K562 (cell line): ENCODE data around the gene GPR37L1. TPM values are rescaled to one million over a fixed set of nuclear protein-coding genes. Genes with fewer than 3 reads are reported as not detected.

Source experiments
- BRF1 ChIP-seq: IDR thresholded peaks from 3 replicates; pipeline ENCODE4 v1.6.1; 2011; ENCODE audit warnings: borderline replicate concordance, mild to moderate bottlenecking; ENCODE audit not compliant: insufficient read length; ENCODE audit errors: extremely low read depth
- ESRRA ChIP-seq: fragments of 450-650 bp; IDR thresholded peaks from 2 replicates; pipeline ENCODE4 v1.6.1; 2014; ENCODE audit warnings: low read depth, mild to moderate bottlenecking, moderate library complexity, borderline replicate concordance
- MNT ChIP-seq, 2 experiments: fragments of 450-650 bp; conservative IDR thresholded peaks; 2 replicates each; pipeline ENCODE4 v1.6.1; 2017; ENCODE audit warnings: mild to moderate bottlenecking in 2 of 2, moderate library complexity in 2 of 2
- PML ChIP-seq: IDR thresholded peaks from 2 replicates; pipeline ENCODE4 v1.6.1; 2012; ENCODE audit warnings: low read length, inconsistent platforms
- RBFOX2 ChIP-seq: fragments of 200-400 bp; formaldehyde crosslinking; IDR thresholded peaks from 2 replicates; pipeline ENCODE4 v1.6.1; 2017; ENCODE audit warnings: low read depth, mild to moderate bottlenecking, low read length, moderate library complexity
- RNF2 ChIP-seq: sonication (generic); IDR thresholded peaks from 2 replicates; pipeline ENCODE4 v1.6.1; 2016
- RREB1 ChIP-seq: fragments of 250-450 bp; sonication (Bioruptor Pico); IDR thresholded peaks from 2 replicates; pipeline ENCODE4 v1.4.0; 2020
- ZBTB9 ChIP-seq: fragments of 450-650 bp; formaldehyde crosslinking; IDR thresholded peaks from 2 replicates; pipeline ENCODE4 v1.4.0; 2020; ENCODE audit warnings: mild to moderate bottlenecking, moderate library complexity
- ZNF175 ChIP-seq: fragments of 200-800 bp; sonication (Bioruptor generic); IDR thresholded peaks from 2 replicates; pipeline ENCODE4 v1.6.1; 2016; ENCODE audit warnings: low read depth, mild to moderate bottlenecking, missing genetic modification characterization, missing compliant biosample characterization
- ZNF212 ChIP-seq: fragments of 450-650 bp; formaldehyde crosslinking; IDR thresholded peaks from 2 replicates; pipeline ENCODE4 v1.4.0; 2020; ENCODE audit warnings: mild to moderate bottlenecking
- ZNF408 ChIP-seq: fragments of 250-450 bp; sonication (Bioruptor Pico); IDR thresholded peaks from 2 replicates; pipeline ENCODE4 v1.4.0; 2020; ENCODE audit warnings: low read depth, mild to moderate bottlenecking, moderate library complexity
- polyA plus RNA-seq, 8 experiments: library from polyadenylated mRNA; depleted of rRNA in 4 of 8; stranded (reverse) in 5 of 8; unstranded in 3 of 8; fragments of >200 nt; fragmentation: Nextera tagmentation in 2 of 8; fragmentation: Illumina TruSeq in 1 of 8; extraction: Ambion mirVana in 2 of 8; extraction: Trizol in 1 of 8; gene quantifications; 2 replicates each; pipeline versions ENCODE4 v1.2.1 to v1.2.3, GENCODE V29; 2011 to 2014; ENCODE audit warnings: inconsistent platforms in 1 of 8, missing spikeins in 1 of 8
- total RNA-seq, 7 experiments: library from RNA; depleted of rRNA in 6 of 7; stranded (reverse); fragments of >200 nt in 6 of 7; fragmentation: Illumina TruSeq in 2 of 7; extraction: Trizol in 2 of 7; gene quantifications; 2 replicates each; pipeline versions ENCODE4 v1.2.1 to v1.2.3, GENCODE V29; 2011 to 2021; ENCODE audit warnings: low replicate concordance in 1 of 7

Gene GPR37L1
- total and polyA plus RNA-seq, 9 of the 15 experiments (the other 6 are each of a cell fraction or from before 2014, with no cell fraction given): not detected

- TF ChIP-seq ZNF408 (CRISPR knock-in tag) (no peak), RNF2 (no peak; the same call in 1 of the 2 replicates), ZNF212 (CRISPR knock-in tag) (0 out of 2 replicates have a peak, but pooled peaks have one; percentile 42), PML (0 out of 2 replicates have a peak, but pooled peaks have one; percentile 7), ZNF175 (CRISPR knock-in tag) (peak; percentile 29; the same call in 1 of the 2 replicates), MNT (conservative IDR thresholded peaks at IDR 0.05) (peak in 1 of 2 experiments; percentile 46; a peak in 3 of 4 replicates), ZBTB9 (CRISPR knock-in tag) (peak; percentile 55; the same call in 1 of the 2 replicates), RBFOX2 (peak; percentile 49), BRF1 (no peak), RREB1 (CRISPR knock-in tag) (peak; percentile 61; the same call in 1 of the 2 replicates), ESRRA (peak; percentile 11; the same call in 1 of the 2 replicates)
These were observed 38.7 kb downstream of the GPR37L1 start (continued) for GRCh38 chr1:202161151-202162046.
